ENCODE results near the gene INAVA. TPM values are rescaled to one million over a fixed set of nuclear protein-coding genes. Genes with fewer than 3 reads are reported as not detected.

Gene INAVA
- total and polyA plus RNA-seq, 10 of the 15 experiments (the other 5 are each of a cell fraction or from before 2014, with no cell fraction given): 3.6 to 15.4 (median 9.5) TPM

DNA sequence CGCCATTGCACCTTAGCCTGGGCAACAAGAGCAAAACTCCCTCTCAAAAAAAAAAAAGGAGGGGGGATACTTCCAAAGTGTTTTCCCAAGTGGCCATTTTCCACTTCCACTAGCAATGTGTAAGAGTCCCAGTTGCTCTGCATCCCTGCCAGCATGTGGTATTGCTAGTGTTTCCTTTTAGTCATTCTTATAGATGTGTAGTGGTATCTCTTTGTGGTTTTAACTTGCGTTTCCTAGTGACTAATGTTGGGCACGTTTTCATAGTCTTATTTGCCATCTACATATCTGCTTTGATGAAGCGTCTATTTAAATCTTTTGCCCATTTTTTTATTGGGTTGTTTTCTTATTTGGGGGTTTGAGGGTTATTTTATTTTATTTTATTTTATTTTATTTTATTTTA, 31.1 kb downstream of the INAVA start:
- Histone ChIP-seq H2AFZ (ENCODE audit: control insufficient read depth, low read depth, low read length) (no peak overlapping the region), H3K4me3 (no peak overlapping the region), H3K27me3 (replicated peaks in 1 of 2; ENCODE audit: control insufficient read depth in 2 of 2, insufficient read depth in 2 of 2, low read length in 1 of 2) (no peaks in the 10 kb centered on the region), H3K79me2 (ENCODE audit: control insufficient read depth, insufficient read depth, low read length) (no peaks in the 10 kb centered on the region), H3K36me3 (ENCODE audit: control insufficient read depth in 2 of 2, insufficient read depth in 2 of 2, low read length in 1 of 2) (no peaks in the 10 kb centered on the region), H3K9me3 (replicated peaks; ENCODE audit: control insufficient read depth, insufficient read depth, low read length) (no peaks in the 10 kb centered on the region; the same call in 2 of the 3 replicates), H3K4me2 (ENCODE audit: control insufficient read depth, insufficient read depth) (no peak overlapping the region), H3K9ac (ENCODE audit: control insufficient read depth, insufficient read depth, low read length) (no peak overlapping the region), H3K4me1 (ENCODE audit: control insufficient read depth, insufficient read depth, low read length) (no peaks in the 10 kb centered on the region), H3K27ac (ENCODE audit: control insufficient read depth, insufficient read depth) (no peak overlapping the region), H4K20me1 (ENCODE audit: control insufficient read depth, insufficient read depth) (no peaks in the 10 kb centered on the region)
- SMC1A ChIA-PET (ENCODE audit: uncharacterized antibody, unreplicated experiment): no interaction called here
- no peak for TF ChIP-seq ZNF687 (IDR thresholded peaks at IDR 0.05)
- TF ChIP-seq SMC3 (IDR thresholded peaks at IDR 0.05; ENCODE audit: borderline replicate concordance, low read length): no peak
- no peak for TF ChIP-seq HDAC6 (IDR thresholded peaks at IDR 0.05; ENCODE audit: unreplicated experiment)
- TF ChIP-seq YY1 (IDR thresholded peaks at IDR 0.05; ENCODE audit: low read depth, low read length): no peak
- peak in 1 of 2 experiments; percentile 42; a peak in 1 of 4 replicates for TF ChIP-seq BHLHE40 (IDR thresholded peaks at IDR 0.05; ENCODE audit: borderline replicate concordance in 1 of 2, low read depth in 2 of 2, low read length in 1 of 2)
- no peak for TF ChIP-seq ZBTB4 (CRISPR knock-in tag; IDR thresholded peaks at IDR 0.05)
- no TSS peak for BruUV-seq (replicated peaks)
- RAD21 ChIA-PET (ENCODE audit: unreplicated experiment): interaction anchor here (1.2 kb wide), 1 partner anchor 46 kb away, joined by 4 read pairs; no protein-coding TSS in a partner anchor
- FAIRE-seq: no peak
- intact Hi-C loops (cut with micrococcal nuclease; ENCODE audit: unreplicated experiment): no loop called here
- DNase-seq (ENCODE audit: low read depth, low spot score): no peak
- POLR2A ChIA-PET: no interaction called here
- WGBS (ENCODE audit: insufficient coverage, insufficient replicate concordance, low lambda C conversion rate, missing lambda C conversion rate): 27% methylated on average over 4 of the region's 4 CpGs
- CTCF ChIA-PET: no interaction called here
- peak; percentile 73 for ATAC-seq
- in situ Hi-C loops (cut with MboI): no loop called here

All from GM12878 (cell line).